Measurements from ENCODE around the gene CITED2. TPM values are rescaled to one million over a fixed set of nuclear protein-coding genes. Genes with fewer than 3 reads are reported as not detected.

Gene CITED2
- total and polyA plus RNA-seq, 8 donors: 70.0 to 321 (median 132) TPM

GRCh38 chr6:139394027-139394649, 19.7 kb upstream of the CITED2 start:
- Histone ChIP-seq H3K27me3 (no peaks in the 10 kb centered on the region), H3K4me1 (no peaks in the 10 kb centered on the region), H3K27ac (no peak overlapping the region), H3K36me3 (no peaks in the 10 kb centered on the region), H3K4me3 (no peak overlapping the region), H3K9me3 (no peaks in the 10 kb centered on the region)
- TF ChIP-seq CTCF (IDR thresholded peaks at IDR 0.05): no peak
- DNase-seq (no peak), ATAC-seq (no peak)
- intact Hi-C loops (cut with DNase I): no loop called here

DNA sequence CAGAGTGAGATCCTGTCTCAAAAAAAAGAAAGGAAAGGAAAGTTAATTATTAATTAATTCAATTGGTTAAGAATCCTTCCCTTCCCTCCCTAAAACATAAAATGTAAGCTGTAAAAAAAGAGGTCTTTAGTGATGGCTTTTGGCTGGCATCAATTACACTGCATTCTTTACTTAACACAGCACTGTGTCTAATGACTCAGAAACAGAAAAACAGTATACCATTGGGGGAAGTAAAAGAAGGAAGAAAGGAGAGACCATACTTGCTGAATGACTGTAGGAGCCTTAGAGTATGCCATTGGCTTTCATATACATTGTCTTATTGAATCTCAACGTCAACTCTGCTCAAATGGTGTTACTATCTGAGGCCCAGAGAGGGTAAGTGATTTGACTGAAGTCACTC, 18.3 kb upstream of the CITED2 start:
- Histone ChIP-seq H3K36me3 (no peaks in the 10 kb centered on the region), H3K9me3 (no peaks in the 10 kb centered on the region), H3K4me3 (no peak overlapping the region), H3K27me3 (no peaks in the 10 kb centered on the region), H3K4me1 (no peaks in the 10 kb centered on the region), H3K27ac (no peak overlapping the region)
- DNase-seq (no peak), ATAC-seq (peak; percentile 65)
- intact Hi-C loops (cut with DNase I): no loop called here
- TF ChIP-seq CTCF (IDR thresholded peaks at IDR 0.05): no peak

DNA sequence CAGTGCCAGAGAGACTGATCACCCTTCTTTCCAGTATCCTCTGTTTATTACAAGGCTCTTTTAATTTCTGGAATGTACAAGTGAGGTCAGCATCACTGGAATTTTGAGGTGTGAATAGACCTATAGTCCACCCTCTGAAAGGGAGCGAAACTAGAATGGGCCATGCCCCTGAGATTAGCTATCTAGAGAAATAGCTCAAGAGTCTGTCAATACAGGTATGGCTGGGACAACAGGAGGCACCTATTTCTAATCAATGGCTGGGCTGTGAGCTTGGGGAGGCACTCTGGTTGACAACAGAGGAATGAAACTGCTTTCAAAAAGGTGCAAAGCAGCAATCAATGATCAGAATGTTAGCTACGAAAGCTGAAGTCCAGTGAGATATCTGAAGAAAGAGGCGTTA, 17.3 kb upstream of the CITED2 start:
- no peaks in the 10 kb centered on the region for H3K9me3 ChIP-seq
- intact Hi-C loops (cut with DNase I): no loop called here
- H3K4me1 ChIP-seq: no peaks in the 10 kb centered on the region
- H3K27me3 ChIP-seq: no peaks in the 10 kb centered on the region
- ATAC-seq (no peak), DNase-seq (no peak)
- no peak overlapping the region for H3K27ac ChIP-seq
- no peaks in the 10 kb centered on the region for H3K36me3 ChIP-seq
- no peak for TF ChIP-seq CTCF (IDR thresholded peaks at IDR 0.05)
- H3K4me3 ChIP-seq: no peak overlapping the region

GRCh38 chr6:139390447-139390846, 16.0 kb upstream of the CITED2 start:
- Histone ChIP-seq H3K27ac (no peak overlapping the region), H3K4me3 (no peak overlapping the region), H3K36me3 (no peaks in the 10 kb centered on the region), H3K9me3 (no peaks in the 10 kb centered on the region), H3K27me3 (no peaks in the 10 kb centered on the region), H3K4me1 (no peaks in the 10 kb centered on the region)
- intact Hi-C loops (cut with DNase I): no loop called here
- DNase-seq (no peak), ATAC-seq (no peak)
- no peak for TF ChIP-seq CTCF (IDR thresholded peaks at IDR 0.05)

- no peak overlapping the region for H3K27ac ChIP-seq
- no peaks in the 10 kb centered on the region for H3K4me1 ChIP-seq
- H3K27me3 ChIP-seq: no peaks in the 10 kb centered on the region
- H3K9me3 ChIP-seq: no peaks in the 10 kb centered on the region
- ATAC-seq (no peak), DNase-seq (no peak)
- intact Hi-C loops (cut with DNase I): no loop called here
- no peaks in the 10 kb centered on the region for H3K36me3 ChIP-seq
- no peak for TF ChIP-seq CTCF (IDR thresholded peaks at IDR 0.05)
- H3K4me3 ChIP-seq: no peak overlapping the region
Observed at GRCh38 chr6:139388384-139388783, 13.9 kb upstream of the CITED2 start.

Data from left lung (tissue), 10 donors.